GM12872 (cell line): ENCODE results near the gene ZNF205.

ENCODE experiments used
- CTCF ChIP-seq: IDR thresholded peaks from 3 replicates; pipeline ENCODE4 v1.5.1; 2011; ENCODE audit warnings: low read depth, mild to moderate bottlenecking, low read length, moderate library complexity; ENCODE audit not compliant: insufficient read depth

The ZNF205 gene

GRCh38 chr16:3088925-3089716 is 23.3 kb upstream of the ZNF205 start:
- TF ChIP-seq CTCF, result no peak

- no peak for TF ChIP-seq CTCF
Observed at GRCh38 chr16:3089717-3090592, 22.4 kb upstream of the ZNF205 start.

- TF ChIP-seq CTCF, result no peak
Observed at GRCh38 chr16:3091551-3091950, 20.8 kb upstream of the ZNF205 start.

GRCh38 chr16:3092501-3092941 is 19.9 kb upstream of the ZNF205 start:
- TF ChIP-seq CTCF, result no peak

- TF ChIP-seq CTCF, result peak; percentile 85
Observed at GRCh38 chr16:3094289-3095027, 17.9 kb upstream of the ZNF205 start.

GRCh38 chr16:3095869-3096268 is 16.5 kb upstream of the ZNF205 start:
- peak; percentile 58 for TF ChIP-seq CTCF

- no peak for TF ChIP-seq CTCF
Observed at GRCh38 chr16:3096362-3096761, 16.0 kb upstream of the ZNF205 start.
